ENCODE results near the gene LMBR1.
A peak's percentile ranks its signal among the peaks of the same experiment; 100 is the strongest.

The LMBR1 gene

GRCh38 chr7:156680281-156680680 is 212.7 kb downstream of the LMBR1 start:
- no peak for DNase-seq

DNA sequence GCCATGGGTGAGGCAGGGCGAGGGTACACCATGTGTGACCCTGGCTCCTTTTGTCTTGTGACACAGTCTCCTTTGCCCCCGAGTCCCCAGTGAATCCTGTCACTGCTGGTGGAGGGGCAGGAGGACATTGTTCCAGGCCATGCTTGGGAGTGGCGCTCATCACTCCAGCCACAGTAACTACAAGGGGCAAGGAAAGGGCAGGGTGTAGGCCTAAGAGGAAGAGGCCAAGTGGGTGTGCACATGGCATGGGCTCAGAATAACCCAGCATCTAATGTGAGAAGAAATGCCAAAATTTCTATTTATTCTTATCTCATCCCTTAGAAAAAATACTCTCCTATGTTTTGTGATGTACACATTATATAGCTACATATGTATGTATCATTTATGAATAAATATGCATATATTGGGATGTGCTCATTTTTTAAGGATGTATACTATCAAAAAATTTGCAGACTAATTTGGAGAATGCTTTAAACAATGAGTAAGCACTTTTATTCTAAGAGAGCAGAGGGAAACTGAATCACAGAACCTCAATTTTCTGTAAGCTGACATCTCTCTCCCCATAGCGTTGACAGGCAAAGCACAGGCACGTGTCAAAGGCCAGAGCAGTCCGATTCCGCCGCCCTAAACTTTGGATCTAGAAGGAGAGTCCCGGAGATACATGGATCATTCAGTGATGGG is 215.5 kb downstream of the LMBR1 start:
- DNase-seq, result no peak

DNA sequence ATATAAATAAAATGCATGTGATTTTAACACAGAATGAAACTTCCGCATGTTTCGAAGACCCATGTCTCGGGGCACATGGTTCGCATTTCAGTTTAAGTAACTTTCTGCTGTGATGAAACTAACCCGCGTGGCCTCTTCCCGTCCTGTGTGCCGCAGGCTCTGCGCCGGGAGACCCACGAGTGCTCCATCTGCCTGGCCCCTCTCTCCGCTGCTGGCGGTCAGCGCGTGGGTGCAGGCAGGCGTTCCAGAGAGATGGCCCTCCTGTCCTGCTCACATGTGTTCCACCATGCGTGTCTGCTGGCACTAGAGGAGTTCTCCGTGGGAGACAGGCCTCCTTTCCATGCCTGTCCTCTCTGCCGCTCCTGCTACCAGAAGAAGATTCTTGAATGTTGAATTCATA is 216.7 kb downstream of the LMBR1 start:
- no peak for DNase-seq

- no peak for DNase-seq
Observed at GRCh38 chr7:156675721-156676120, 217.3 kb downstream of the LMBR1 start.

GRCh38 chr7:156673902-156674301 is 219.1 kb downstream of the LMBR1 start:
- no peak for DNase-seq

GRCh38 chr7:156673454-156673853 is 219.5 kb downstream of the LMBR1 start:
- DNase-seq, result no peak

DNA sequence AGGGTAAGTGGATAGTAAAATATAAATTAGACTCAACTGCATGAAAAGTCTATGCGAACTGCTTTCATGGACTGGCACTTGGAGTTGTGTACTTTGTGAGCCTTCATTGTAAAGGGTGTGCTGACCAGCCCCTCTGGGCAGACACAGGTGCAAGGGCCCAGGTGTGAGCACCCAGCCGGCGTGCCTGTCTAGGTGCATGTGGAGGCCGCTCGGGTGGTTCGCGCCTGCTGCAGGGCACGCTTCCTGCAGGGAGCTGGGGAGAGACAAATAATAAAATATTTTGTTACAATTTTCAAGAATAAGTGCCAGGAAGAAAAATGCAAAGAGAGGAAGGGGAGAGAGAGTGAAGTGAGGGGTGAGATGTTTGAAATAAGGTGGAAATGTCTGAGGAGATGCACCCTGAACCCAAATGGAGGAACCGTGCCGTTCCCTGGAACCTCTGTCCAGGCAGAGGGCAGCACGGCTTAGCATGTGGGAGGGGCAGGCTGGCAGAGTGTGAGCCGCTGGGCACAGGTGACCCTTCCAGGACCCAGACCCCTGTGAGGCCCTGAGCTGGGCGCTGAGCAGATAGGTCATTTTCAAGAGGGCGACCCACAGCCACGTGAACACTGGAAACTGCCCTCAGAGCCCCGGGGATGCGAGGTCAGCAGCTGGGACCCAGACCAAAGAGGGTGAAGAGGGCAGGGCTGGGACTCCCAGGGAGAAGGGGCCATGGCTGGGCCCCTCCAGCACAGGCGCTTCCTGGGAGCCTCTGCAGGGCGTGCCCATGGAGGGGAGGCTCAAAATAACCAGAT is 223.8 kb downstream of the LMBR1 start:
- no peak for DNase-seq

GRCh38 chr7:156668130-156668741 is 224.7 kb downstream of the LMBR1 start:
- DNase-seq, result no peak

DNA sequence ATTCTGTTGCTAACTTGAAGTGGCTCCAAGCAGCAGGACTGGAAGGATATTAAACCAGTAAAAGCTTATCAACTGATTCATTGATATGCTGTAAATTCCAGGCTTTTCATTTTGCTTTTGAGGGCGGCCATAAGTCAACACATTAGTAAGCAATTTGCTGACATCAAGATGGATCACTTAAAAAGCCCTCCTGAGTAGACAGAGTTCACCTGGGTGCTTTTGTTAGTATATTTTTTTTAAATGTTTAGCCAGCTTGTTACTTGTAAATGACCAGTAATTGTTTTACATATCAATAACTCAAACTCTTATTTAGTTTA is 225.9 kb downstream of the LMBR1 start:
- DNase-seq, result peak; percentile 16

- DNase-seq, result no peak
Observed at GRCh38 chr7:156666368-156667109, 226.4 kb downstream of the LMBR1 start.

DNA sequence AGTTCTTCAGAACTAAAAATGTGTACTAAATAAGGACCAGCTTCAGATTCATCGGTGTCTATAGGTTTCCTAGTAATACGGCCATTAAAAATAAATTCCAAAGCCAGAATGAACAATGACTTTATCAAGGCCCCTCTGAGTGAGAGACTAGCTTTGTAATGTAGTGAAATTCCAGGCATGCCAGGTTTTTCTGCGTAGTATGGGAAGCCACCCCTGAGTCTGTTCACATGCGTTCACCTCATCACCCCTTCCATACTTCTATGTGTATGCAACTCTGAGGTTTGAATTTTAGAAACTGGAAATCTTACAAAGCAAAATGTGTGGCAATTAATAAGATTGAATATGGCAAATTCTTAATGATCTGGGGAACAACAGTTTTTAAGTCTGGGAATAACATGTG is 227.9 kb downstream of the LMBR1 start:
- no peak for DNase-seq

GRCh38 chr7:156662277-156662676 is 230.7 kb downstream of the LMBR1 start:
- no peak for DNase-seq

DNA sequence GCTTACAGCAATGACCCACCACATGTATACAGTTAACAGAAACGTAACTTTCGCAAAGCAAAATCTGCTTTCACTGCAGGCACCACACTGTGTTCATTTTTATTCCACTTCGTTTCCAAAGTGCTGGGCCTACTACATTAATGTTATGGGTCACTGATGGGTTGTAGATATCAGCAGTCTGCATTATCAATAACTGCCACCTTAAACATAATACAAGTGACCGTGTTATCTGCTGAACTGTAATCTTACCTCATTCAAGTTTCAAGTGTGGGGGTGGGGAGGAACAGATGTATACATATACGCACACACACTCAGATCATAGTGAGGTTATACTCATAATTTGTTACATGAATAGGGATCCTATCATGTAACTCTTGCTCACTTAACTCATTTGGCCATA is 231.3 kb downstream of the LMBR1 start:
- no peak for DNase-seq

DNA sequence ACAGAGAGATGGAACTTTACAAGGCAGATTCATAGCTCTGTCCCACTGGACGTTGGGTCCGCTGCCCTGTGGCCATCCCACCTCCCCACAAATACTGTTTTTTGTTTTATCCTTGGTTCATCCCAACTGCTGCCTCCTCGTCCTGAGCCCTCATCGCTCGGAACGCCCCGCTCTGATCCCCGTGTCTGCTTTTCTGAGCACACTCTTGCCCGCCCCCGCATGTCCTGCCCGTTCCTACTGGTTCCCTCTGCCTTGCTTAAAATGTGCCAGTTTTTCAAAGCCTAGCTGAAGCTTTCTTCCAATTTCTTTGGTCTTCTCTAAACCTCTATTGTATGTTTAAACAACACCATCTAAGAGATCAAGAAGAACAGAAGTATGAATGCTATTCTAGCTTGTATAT is 233.0 kb downstream of the LMBR1 start:
- DNase-seq, result no peak

DNA sequence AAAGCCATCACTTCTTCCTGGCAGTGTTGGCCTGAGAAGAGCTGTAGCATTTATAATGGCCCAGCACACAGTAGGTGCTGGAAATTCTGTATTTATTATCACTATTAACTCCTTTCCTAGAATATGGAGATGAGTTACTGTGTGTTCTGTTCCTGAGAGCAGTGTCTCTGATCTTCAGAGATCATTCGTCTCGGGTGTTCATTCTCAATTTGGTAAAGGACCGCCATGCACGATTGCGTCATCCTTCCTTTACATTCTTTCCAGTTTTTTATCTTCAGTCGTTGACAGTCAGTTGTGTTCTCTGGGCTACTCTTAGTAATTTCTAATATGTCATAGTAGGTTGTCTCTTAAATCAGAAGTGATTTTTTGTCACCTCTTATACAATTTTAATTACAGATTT is 233.8 kb downstream of the LMBR1 start:
- DNase-seq, result no peak

DNA sequence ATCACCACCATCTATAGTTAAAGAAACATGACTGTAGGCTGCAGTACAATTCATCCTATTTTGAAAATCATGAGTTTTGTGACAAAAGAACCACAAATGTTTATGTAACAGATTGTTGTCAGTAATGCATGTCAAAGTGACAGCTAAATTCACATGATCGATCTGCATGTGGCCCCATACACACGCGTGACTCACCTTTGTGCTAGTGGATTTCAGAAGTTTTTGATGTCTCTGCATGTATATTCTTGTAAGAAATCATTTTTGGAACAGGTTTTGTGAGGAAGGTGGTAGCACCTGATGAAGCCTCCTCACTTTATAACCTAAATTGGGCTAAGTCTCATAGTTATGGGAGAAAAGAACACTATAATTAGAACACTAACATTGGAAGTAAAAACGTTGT is 235.3 kb downstream of the LMBR1 start:
- no peak for DNase-seq

DNA sequence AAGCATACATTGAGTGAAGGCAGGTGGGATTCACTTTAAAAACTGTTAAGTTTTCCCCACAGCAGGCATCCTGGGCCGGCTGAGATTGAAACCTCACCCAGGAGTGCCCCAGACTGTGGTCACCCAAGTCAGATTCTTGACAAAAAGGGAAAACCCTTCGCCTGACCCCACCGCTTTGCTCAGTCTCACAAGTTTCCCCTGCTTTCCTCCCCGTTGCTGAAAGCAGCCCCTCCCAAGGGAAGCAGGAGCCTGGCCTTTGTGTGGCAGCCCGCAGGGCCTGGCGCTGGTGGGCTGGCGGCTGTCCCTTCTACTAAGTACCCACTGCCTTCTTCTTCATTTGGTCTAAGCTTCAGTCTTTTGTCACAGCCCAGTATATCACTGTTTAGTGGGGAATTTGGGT is 236.4 kb downstream of the LMBR1 start:
- no peak for DNase-seq

DNA sequence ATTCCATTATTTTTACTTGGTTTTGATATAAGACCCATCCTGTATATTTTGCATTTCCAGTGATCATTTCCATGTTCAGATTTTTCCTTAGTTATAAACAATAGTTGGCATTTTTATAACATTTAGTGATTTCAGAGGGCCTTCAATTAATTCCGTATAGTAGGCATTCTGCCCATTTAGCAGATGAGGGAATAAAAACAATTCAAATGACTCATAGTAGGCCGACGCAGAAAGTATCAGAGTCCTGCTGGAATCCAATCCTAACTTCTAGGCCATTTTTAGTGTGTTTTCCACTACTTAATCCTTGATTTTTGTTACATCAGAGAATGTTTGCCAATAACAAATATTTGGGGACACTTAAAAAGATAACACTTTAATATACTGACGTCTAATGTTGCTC is 237.0 kb downstream of the LMBR1 start:
- DNase-seq, result no peak

- DNase-seq, result no peak
Observed at GRCh38 chr7:156655251-156655650, 237.7 kb downstream of the LMBR1 start.

GRCh38 chr7:156654511-156655234 is 238.3 kb downstream of the LMBR1 start:
- no peak for DNase-seq

GRCh38 chr7:156652886-156653568 is 240.0 kb downstream of the LMBR1 start:
- DNase-seq, result no peak

DNA sequence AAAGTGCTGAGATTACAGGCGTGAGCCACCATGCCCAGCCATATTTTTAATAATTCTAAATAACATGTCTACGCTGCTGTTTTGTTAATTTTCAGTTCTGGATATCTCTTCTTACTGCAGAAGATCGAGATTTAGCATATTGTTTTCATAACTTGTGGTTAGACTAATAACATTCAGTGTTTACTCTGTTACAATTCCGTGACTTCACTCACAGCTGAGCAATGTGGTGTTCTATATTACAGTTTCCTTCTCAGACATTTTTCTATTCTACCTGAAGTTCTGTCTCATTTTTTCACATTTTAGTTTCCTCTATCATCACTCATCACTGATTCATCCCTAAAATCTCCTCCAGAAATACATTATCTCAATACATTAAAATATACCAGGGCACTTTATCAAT is 241.5 kb downstream of the LMBR1 start:
- DNase-seq, result no peak
